Colonic mucosa (tissue), 4 donors: Measurements from ENCODE around the gene KCNH4. TPM values are rescaled to one million over a fixed set of nuclear protein-coding genes. Genes with fewer than 3 reads are reported as not detected.

Experiments used
- DNase-seq: peaks from one replicate; pipeline ENCODE4 v3.0.0-alpha.2; 2020
- H3K27ac ChIP-seq: fragments of 200-600 bp; one replicate; pipeline ENCODE4 v1.8.0; 2021
- H3K27me3 ChIP-seq: fragments of 200-600 bp; one replicate; pipeline ENCODE4 v1.8.0; 2021
- H3K36me3 ChIP-seq: fragments of 200-600 bp; one replicate; pipeline ENCODE4 v1.8.0; 2021
- H3K4me1 ChIP-seq: fragments of 200-600 bp; one replicate; pipeline ENCODE4 v1.8.0; 2021; ENCODE audit warnings: mild to moderate bottlenecking
- H3K4me3 ChIP-seq: fragments of 200-600 bp; one replicate; pipeline ENCODE4 v1.8.0; 2021
- H3K9ac ChIP-seq, 2 donors: one replicate each; pipeline ENCODE4 v1.7.0; 2013; ENCODE audit warnings: control low read depth in 2 of 2, low read depth in 2 of 2, low read length in 2 of 2
- H3K9me3 ChIP-seq: fragments of 200-600 bp; one replicate; pipeline ENCODE4 v1.8.0; 2021
- intact Hi-C: fragments of 100-400 bp; cut with DNase I; formaldehyde crosslinking; loops from one replicate; pipeline ENCODE4 v1.14.1; 2022
- total RNA-seq, 2 donors: library from RNA; stranded (reverse); fragmentation: NEBNext Ultra II Directional in 1 of 2; extraction: Animal tissue kit (Norgen Biotek cat#: 25700) in 1 of 2; gene quantifications; one replicate each; pipeline ENCODE4 v1.2.1, GENCODE V29; 2021
- TF ChIP-seq, protein P1 (sequence below): fragments of 200-600 bp; IDR thresholded peaks from one replicate; pipeline ENCODE4 v1.8.0; 2022; ENCODE audit warnings: antibody characterized with exemption, mild to moderate bottlenecking
- donor health status: healthy.
- donor health status: DM: no; HTN: no; CAD: no.
- donor health status: DM: no; HTN: no; CAD: no.

Gene KCNH4
- total RNA-seq, 2 donors from 2014 or later, result 0.07 TPM; not detected in 1

DNA sequence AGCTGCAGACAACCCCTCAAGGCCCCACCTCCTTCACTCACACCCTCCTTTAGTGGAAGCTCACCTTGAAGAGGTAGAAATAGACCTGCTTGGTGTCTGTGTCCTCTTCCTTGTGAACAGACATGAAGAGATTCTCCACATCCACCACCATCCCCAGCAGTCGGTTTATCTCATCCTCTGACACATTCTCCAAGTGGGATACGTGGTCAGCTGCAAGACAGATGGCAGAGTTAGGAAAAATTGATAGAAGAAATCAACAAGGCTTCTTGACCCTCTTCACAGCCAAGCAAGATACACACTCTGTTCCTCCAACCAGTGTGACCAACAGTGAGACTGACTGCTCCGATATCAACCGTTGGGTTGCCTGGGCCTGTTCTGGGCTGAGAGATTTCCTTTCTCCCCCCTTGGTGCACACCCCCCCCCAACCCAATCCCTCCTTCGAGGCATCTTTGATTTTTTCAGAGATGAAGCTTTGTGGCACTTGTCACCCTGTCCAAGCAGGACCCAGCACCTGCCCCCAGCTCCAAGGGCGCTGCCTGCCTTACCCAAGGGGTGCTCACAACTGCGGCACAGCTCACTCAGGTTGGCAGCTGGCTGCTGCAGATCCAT lies 60.7 kb downstream of the KCNH4 start:
- no peaks in the 10 kb centered on the region for H3K27me3 ChIP-seq
- no peaks in the 10 kb centered on the region for H3K9me3 ChIP-seq
- no peak for DNase-seq
- H3K4me1 ChIP-seq, result peaks cover 14% of the 10 kb centered on the region
- H3K4me3 ChIP-seq, result peak overlapping the region; percentile 82
- no peak overlapping the region for H3K27ac ChIP-seq
- TF ChIP-seq, protein P1, sequence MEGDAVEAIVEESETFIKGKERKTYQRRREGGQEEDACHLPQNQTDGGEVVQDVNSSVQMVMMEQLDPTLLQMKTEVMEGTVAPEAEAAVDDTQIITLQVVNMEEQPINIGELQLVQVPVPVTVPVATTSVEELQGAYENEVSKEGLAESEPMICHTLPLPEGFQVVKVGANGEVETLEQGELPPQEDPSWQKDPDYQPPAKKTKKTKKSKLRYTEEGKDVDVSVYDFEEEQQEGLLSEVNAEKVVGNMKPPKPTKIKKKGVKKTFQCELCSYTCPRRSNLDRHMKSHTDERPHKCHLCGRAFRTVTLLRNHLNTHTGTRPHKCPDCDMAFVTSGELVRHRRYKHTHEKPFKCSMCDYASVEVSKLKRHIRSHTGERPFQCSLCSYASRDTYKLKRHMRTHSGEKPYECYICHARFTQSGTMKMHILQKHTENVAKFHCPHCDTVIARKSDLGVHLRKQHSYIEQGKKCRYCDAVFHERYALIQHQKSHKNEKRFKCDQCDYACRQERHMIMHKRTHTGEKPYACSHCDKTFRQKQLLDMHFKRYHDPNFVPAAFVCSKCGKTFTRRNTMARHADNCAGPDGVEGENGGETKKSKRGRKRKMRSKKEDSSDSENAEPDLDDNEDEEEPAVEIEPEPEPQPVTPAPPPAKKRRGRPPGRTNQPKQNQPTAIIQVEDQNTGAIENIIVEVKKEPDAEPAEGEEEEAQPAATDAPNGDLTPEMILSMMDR, result no peak
- intact Hi-C loops, result no loop called here
- H3K9ac ChIP-seq, result peak overlapping the region in 1 of 2 donors; percentile 46
- no peaks in the 10 kb centered on the region for H3K36me3 ChIP-seq

DNA sequence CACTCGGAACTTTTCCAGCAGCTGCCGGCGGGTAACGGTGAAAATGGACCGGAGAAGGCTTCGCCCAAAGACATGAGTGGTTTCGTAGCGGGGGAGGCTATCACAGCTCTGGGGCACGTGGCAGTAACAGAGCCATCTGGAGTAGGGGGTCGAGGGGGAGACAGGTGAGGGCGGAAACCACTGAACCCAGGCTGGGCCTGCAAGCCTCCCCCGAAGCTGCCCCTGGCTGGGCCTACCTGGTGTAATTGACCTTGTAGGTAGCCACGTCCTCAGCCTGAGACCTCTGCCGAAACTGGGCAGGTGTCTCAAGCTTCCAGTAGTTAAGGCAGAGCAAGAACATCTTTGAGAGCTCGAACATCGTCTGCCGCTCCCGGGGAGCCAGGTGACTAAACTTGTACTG lies 61.6 kb downstream of the KCNH4 start:
- Histone ChIP-seq H3K4me3 (no peak overlapping the region), H3K27me3 (no peaks in the 10 kb centered on the region), H3K27ac (no peak overlapping the region), H3K9me3 (no peaks in the 10 kb centered on the region), H3K4me1 (peaks cover 14% of the 10 kb centered on the region), H3K9ac (peak overlapping the region in 1 of 2 donors; percentile 12), H3K36me3 (no peaks in the 10 kb centered on the region)
- no peak for DNase-seq
- TF ChIP-seq, protein P1, result no peak
- intact Hi-C loops, result loop anchor here (5.0 kb wide), 2 partner anchors 52 to 92 kb away; no protein-coding TSS in a partner anchor

DNA sequence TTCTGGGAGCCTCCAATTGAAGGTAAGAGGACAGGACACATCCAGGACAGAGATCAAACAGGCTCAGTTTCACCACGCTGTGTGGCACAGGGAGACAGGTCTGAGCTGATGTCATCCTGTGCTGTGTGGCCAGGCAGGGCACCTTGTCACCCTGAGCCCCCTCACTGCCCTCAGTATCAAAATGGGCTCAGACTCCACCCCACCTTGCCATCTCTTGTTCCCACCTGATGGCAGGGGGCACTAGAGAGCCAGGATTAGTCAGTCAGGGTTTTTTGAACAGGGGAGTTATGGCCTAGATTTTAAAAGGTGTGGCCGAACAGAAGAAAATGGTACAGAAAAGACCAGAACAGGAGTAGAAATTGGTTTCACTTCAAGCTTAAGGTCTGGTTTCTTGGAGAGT lies 62.4 kb downstream of the KCNH4 start:
- Histone ChIP-seq H3K36me3 (no peaks in the 10 kb centered on the region), H3K9me3 (no peaks in the 10 kb centered on the region), H3K9ac (peak overlapping the region in 1 of 2 donors; percentile 12), H3K4me3 (no peak overlapping the region), H3K27ac (no peak overlapping the region), H3K27me3 (no peaks in the 10 kb centered on the region), H3K4me1 (peaks cover 14% of the 10 kb centered on the region)
- no peak for DNase-seq
- TF ChIP-seq, protein P1, result no peak
- intact Hi-C loops, result loop anchor here (5.0 kb wide), 2 partner anchors 51 to 91 kb away; no protein-coding TSS in a partner anchor

DNA sequence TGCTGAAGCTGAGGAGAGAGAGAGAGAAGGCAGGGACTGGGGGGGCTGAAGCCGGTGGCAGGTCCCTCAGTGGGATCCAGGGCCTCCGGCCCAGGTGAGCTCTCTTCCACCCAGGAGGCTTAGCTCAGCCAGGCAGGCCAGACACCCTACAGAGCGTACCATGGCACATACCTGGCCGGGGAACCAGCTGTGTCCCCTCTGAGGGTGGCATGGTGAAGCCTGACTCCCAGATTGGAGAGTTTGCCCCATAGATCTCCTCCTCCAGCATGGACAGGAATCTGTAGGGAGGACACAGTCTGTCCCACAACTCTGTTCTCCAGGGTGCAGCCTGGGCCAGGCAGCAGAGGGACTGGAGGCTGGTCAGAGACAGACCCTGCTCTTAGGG lies 62.8 kb downstream of the KCNH4 start:
- Histone ChIP-seq H3K27me3 (no peaks in the 10 kb centered on the region), H3K9me3 (no peaks in the 10 kb centered on the region), H3K27ac (no peak overlapping the region), H3K4me1 (peaks cover 15% of the 10 kb centered on the region), H3K4me3 (no peak overlapping the region), H3K36me3 (no peaks in the 10 kb centered on the region), H3K9ac (no peak overlapping the region)
- no peak for DNase-seq
- intact Hi-C loops, result loop anchor here (5.0 kb wide), 2 partner anchors 51 to 91 kb away; no protein-coding TSS in a partner anchor
- TF ChIP-seq, protein P1, result no peak

DNA sequence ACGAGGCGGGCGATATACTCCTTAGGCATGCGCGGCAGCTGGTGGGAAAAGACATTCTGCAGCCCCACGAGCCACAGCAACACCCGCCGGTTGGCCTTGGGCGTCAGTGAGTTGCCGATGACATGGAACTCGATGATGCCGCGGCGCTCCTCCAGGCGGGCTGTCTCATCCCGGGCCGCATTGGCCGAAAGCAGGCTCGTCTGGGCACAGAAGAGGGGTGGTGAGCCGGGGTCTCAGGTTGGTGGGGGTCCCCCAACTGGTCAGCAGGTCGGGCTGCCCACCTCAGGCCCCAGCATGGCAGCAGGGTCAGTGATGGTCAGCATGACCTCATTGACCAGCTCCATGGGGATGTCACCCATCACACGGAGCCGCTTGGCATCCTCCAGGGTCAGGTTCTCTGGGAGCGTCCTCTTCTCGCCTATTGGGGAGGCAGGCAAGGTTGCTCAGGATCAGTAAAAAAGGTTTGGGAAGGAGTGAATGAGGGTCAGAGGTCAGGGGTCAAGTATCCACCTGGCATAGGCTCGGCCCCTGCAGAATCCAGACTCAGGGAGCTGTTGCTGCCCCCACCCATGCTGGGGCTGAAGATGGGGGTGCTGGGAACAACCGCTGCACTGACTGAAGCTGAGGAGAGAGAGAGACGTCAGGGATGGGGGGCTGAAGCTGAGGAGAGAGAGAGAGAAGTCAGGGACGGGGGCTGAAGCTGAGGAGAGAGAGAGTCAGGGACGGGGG lies 63.4 kb downstream of the KCNH4 start:
- Histone ChIP-seq H3K4me1 (peaks cover 15% of the 10 kb centered on the region), H3K27me3 (no peaks in the 10 kb centered on the region), H3K36me3 (no peaks in the 10 kb centered on the region), H3K9ac (no peak overlapping the region), H3K9me3 (no peaks in the 10 kb centered on the region), H3K4me3 (no peak overlapping the region), H3K27ac (no peak overlapping the region)
- DNase-seq, result no peak
- intact Hi-C loops, result loop anchor here (5.0 kb wide), 2 partner anchors 50 to 90 kb away; no protein-coding TSS in a partner anchor
- TF ChIP-seq, protein P1, result no peak
